HG02623 (cell line): ENCODE data around the gene UBE2A.

Source experiments
- ATAC-seq: cut with Tn5 transposase; IDR thresholded peaks from one replicate; pipeline ENCODE4 v1.9.1; 2021; ENCODE audit warnings: moderate library complexity; ENCODE audit not compliant: unreplicated experiment

The UBE2A gene

GRCh38 chrX:119574394-119575266, at the start of gene UBE2A:
UBE2A (plus strand) TSS chrX:119574563; CDS start chrX:119574712, 149 bp downstream.
- ATAC-seq = peak; percentile 78

GRCh38 chrX:119529345-119530276, 44.8 kb upstream of the UBE2A start:
- no peak for ATAC-seq

GRCh38 chrX:119537487-119537886, 36.9 kb upstream of the UBE2A start:
- ATAC-seq = no peak

GRCh38 chrX:119539872-119540271, 34.5 kb upstream of the UBE2A start:
- no peak for ATAC-seq

- no peak for ATAC-seq
Measured at GRCh38 chrX:119541188-119541587, 33.2 kb upstream of the UBE2A start.

- ATAC-seq = no peak
Measured at GRCh38 chrX:119549327-119550016, 24.9 kb upstream of the UBE2A start.

GRCh38 chrX:119552508-119552907, 21.9 kb upstream of the UBE2A start:
- ATAC-seq = no peak

GRCh38 chrX:119565107-119565663, 9.2 kb upstream of the UBE2A start, which contains the start of gene STEEP1:
STEEP1 (minus strand) TSS chrX:119565409; CDS start chrX:119565355, 54 bp downstream.
- ATAC-seq = peak; percentile 90

- ATAC-seq = no peak
Measured at GRCh38 chrX:119570351-119570835, 4.0 kb upstream of the UBE2A start.

- no peak for ATAC-seq
Measured at GRCh38 chrX:119573222-119573621, 1.1 kb upstream of the UBE2A start.

- ATAC-seq = no peak
Measured at GRCh38 chrX:119573840-119574393, 446 bp upstream of the UBE2A start.

GRCh38 chrX:119579414-119579813, 5.1 kb downstream of the UBE2A start:
- ATAC-seq = no peak

- ATAC-seq = no peak
Measured at GRCh38 chrX:119583431-119584059, 9.2 kb downstream of the UBE2A start.

GRCh38 chrX:119589810-119590209, 15.4 kb downstream of the UBE2A start:
- no peak for ATAC-seq

GRCh38 chrX:119602701-119603255, 28.4 kb downstream of the UBE2A start:
- ATAC-seq = no peak

GRCh38 chrX:119604766-119605463, 30.6 kb downstream of the UBE2A start:
- no peak for ATAC-seq

- ATAC-seq = peak; percentile 11
Measured at GRCh38 chrX:119605464-119606279, 31.3 kb downstream of the UBE2A start.
